HG03558 (cell line): ENCODE results near the gene TRIM65.
"Not testable (repeated sequence)": the region's sequence is repeated elsewhere in the genome, so short reads cannot be mapped to it uniquely, and the experiment has no call there.

Experiments
- ATAC-seq: cut with Tn5 transposase; IDR thresholded peaks from one replicate; pipeline ENCODE4 v1.9.1; 2021; ENCODE audit warnings: moderate number of reproducible peaks; ENCODE audit not compliant: unreplicated experiment; ENCODE audit errors: extremely low read depth

The TRIM65 gene

GRCh38 chr17:75876938-75877751 is 19.6 kb downstream of the TRIM65 start:
- no peak for ATAC-seq

DNA sequence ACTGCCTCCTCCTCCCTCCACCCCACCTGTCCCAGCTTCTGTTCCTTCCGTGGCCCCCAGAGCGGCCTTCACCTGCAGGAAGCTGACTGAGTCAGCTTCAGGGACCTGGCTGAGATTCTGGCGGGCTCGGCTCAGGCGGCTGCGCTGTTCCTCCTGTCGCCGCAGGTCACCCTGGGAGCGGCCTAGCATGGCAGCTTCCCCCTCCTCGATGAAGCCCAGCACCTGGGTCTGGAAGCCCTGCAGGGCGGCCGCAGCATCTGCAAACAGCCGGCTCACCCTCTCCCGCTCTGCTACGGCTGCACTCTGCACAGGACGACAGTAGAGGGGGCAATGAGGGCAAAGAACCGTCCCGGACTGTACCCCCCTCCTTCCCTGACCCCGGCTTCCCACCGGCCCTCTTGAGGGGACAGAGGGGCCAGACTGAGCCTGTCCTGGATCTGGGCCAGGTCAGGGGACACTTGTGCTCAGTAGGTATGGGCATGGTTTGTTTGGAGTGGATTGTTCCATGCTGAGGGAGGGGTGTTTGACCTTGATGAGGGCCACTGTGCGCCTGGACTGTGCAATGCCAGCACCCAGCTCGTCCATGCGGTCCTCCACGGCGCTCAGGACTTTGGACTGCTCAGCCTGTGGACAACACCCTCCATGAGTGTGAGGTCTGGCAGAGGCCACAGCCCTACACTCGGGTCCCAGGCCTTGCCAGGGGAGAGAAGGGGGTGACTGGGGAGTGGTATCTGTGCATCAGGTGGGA is 20.4 kb downstream of the TRIM65 start:
- no peak for ATAC-seq

DNA sequence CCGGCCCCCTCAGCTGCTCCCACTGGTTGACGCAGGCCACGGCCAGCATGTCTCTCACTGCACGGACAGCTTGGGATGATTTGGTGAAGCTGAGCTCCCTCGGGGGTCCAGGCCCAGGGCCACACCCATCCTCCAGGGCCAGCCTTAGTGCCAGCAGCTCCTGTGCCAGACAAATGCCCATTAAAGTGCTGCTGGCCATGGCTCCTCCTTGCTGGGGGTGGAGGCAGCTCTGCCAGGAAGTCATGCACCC is 20.9 kb downstream of the TRIM65 start:
- ATAC-seq: no peak

GRCh38 chr17:75875182-75875939 is 21.4 kb downstream of the TRIM65 start:
- ATAC-seq: no peak

DNA sequence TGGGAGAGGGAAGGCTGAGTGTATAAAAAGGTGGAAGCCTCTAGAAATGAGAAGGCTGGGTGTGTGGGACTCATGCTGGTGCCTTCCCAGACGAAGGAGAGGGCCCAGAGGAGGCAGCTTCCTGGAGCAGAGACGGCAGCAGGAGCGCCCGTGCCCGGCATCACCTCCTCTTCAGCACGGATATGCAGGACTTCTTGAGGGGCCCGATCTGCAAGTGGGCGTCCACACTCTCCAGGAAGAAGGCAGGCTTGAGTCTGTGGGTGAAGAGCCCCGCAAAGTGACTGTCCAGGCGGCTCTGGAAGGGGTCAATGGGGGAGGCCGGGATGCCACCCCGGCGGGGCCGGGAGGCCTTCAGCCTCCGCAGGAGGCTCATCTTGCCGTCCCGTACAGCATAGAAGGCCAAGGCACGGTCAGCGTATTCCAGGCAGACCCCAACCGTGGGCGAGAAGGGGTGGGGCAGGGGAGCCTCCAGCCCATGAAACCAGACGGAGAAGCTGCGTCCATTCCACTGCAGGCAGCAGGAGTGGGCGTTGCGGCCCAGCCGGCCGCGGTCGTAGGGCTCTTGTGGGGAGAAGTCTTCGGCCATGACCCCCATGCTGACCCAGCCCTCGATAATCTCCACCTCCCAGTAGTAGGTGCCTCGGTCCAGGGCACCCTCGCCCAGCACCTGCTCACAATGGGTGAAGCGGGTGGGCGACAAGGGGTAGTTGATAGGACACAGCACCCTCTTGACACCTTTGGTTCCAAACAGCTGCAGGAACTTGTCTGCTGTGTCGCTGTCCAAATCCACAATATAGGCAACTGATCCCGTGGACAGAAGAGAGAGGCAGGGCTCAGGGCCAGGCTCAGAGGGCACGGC is 22.2 kb downstream of the TRIM65 start:
- ATAC-seq: no peak

- ATAC-seq: no peak
Measured at GRCh38 chr17:75873587-75874322, 23.0 kb downstream of the TRIM65 start.

DNA sequence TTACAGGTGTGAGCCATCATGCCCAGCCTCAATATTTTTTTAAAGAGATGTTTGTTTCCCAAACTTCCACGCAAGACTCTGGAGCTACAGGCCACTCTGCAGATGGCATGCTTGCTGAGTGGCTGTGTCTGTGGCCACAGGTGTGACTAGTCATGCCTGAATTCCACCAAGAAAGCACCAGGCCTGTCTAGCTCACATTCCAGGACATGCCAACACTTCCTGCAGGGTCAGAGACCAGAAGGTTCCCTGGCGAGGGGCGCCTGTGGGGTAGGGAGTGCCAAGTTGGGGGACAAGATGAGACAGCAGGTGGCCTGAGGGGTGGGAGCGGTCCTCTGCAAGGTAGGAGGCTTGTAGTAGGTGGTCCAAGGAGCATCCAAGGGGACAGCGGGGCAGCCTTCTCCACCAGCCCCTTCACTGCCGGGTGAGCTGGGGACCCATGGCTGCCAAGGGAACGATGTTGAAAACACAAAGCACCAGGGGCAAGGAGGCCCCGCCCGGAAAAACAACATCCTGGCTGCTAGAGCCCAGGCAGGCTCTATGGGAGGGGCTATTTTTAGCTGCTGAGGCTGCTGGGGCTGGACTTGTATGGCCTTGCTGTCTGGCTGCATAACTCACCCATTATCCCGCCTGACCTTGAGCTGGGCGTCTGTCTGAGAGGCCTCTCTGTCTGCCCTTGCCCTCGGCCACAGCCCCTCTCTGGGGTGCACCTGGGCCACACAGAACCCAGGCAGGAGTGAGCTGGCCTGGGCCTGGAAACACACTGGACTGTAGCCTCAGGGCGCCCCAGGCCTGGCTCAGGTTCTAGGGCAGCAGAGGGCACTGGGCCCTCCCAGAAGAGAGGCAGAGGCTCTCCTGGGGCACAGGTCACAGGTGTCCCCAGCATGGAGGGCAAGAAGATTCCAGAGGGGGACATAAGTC is 24.1 kb downstream of the TRIM65 start:
- ATAC-seq: no peak

GRCh38 chr17:75870228-75870627 is 26.5 kb downstream of the TRIM65 start:
- ATAC-seq: not testable (repeated sequence)

- no peak for ATAC-seq
Measured at GRCh38 chr17:75869282-75870141, 27.2 kb downstream of the TRIM65 start.

GRCh38 chr17:75868730-75869281 is 27.9 kb downstream of the TRIM65 start:
- not testable (repeated sequence) for ATAC-seq

DNA sequence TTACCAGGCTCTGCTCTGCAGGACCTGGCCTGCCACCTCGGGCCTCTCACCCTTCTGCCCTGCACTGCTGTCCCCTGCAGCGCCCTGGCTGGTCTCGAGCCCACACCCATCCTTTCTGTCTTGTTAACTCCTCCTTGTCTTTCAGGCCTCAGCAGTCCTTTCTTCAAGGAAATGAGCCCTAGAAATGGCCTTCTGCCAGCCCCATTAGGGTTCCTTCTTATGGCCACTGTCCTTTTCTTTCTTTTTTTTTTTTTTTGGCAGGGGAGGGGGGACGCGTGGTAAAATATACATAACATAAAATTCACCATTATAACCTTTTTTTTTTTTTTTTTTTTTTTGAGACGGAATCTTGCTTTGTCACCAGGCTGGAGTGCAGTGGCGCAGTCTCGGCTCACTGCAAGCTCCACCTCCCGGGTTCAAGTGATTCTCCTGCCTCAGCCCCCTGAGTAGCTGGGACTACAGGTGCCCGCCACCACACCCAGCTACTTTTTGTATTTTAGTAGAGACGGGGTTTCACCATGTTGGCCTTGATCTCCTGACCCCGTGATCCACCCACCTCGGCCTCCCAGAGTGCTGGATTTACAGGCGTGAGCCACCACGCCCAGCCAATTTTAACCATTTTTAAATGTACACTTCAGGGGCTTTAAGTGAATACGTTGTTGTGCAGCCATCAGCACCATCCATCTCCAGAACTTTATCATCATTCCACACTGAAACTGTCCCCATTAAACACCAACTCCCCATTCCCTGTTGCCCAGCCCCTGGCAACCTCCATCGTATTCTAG is 31.2 kb downstream of the TRIM65 start:
- not testable (repeated sequence) for ATAC-seq

- not testable (repeated sequence) for ATAC-seq
Measured at GRCh38 chr17:75864887-75865286, 31.9 kb downstream of the TRIM65 start.

DNA sequence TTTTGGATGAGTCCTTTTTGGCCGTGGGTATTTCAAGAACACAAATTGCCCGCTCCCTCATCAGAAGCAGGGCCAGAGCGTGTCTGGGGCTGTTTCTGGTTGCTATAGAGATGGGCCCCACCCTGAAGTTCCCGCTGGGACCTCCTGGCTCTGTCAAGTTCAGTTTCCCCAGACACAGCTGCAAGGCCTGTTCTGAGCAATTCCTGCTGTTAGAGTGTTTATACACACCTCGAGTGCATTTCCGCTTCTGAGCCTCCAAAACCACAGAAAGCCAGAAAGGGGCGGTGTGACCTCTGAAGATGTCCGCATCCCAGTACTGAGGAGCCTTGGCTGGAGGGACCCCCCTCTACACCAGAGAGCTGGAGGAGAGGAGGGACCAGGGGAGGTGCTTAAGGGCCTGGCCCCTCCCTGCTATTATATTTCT is 32.3 kb downstream of the TRIM65 start:
- no peak for ATAC-seq

DNA sequence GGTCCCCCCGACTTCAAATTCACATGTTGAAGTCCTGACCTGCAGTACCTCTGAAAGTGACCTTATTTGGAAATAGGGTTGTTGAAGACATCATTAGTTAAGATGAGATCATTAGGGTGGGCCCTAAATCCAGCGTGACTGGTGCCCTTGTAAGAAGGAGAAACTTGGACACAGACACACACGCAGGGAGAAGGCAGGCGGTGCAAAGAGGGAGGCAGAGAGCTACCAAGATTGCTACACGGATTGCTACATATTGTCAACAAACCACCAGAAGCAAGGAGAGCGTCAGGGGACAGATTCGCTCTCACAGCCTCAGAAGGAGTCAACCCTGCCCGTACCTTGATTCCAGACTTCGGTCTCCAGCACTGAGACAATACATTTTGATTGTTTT is 34.8 kb downstream of the TRIM65 start:
- no peak for ATAC-seq

DNA sequence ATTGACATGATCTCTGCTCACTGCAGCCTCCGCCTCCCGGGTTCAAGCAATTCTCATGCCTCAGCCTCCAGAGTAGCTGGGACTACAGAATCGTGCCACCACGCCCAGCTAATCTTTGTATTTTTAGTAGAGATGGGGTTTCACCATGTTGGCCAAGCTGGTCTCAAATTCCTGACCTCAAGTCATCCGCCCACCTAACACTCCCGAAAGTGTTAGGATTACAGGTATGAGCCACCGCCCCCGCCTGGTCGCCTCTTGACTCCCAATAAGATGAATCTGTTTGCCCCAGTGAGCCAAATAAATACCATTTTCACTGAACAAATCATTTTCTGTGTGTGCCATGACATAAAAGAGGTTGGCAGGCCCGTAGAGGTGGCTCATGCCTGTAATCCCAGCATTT is 37.4 kb downstream of the TRIM65 start:
- ATAC-seq: not testable (repeated sequence)

- no peak for ATAC-seq
Measured at GRCh38 chr17:75856062-75856756, 40.5 kb downstream of the TRIM65 start.
